Measurements from ENCODE around the gene IFI27L1. TPM values are rescaled to one million over a fixed set of nuclear protein-coding genes. Genes with fewer than 3 reads are reported as not detected.

Gene IFI27L1
- total RNA-seq, 1 experiment from 2014 or later = 14.7 TPM

DNA sequence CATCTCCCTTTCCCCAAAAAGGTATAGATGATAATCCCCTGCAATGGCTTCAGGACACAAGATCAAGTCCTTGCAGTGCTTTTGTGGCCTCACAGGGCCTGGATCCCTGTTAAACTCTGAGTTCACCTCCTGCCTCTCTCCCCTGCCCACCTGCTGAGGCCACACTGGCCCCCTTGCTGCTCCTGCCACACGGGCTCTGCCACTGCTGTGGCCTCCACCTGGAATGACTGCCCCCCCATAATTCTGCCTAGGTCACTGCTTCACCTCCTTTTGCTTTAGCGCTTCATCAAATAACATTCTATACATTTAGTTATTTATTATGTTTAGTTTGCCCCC lies 28.8 kb downstream of the IFI27L1 start:
- DNase-seq (ENCODE audit: low spot score) = no peak
- H3K36me3 ChIP-seq (ENCODE audit: insufficient read depth, low read length, poor library complexity, severe bottlenecking) = no peaks in the 10 kb centered on the region
- H3K27me3 ChIP-seq (replicated peaks; ENCODE audit: insufficient read depth, low read depth, low read length, poor library complexity) = no peaks in the 10 kb centered on the region
- H3K9me3 ChIP-seq (ENCODE audit: low read depth, low read length, poor library complexity, severe bottlenecking) = no peaks in the 10 kb centered on the region
- TF ChIP-seq EZH2 (IDR thresholded peaks at IDR 0.05; ENCODE audit: borderline replicate concordance, low read depth, low read length, poor library complexity, severe bottlenecking) = no peak
- TF ChIP-seq, protein P1, sequence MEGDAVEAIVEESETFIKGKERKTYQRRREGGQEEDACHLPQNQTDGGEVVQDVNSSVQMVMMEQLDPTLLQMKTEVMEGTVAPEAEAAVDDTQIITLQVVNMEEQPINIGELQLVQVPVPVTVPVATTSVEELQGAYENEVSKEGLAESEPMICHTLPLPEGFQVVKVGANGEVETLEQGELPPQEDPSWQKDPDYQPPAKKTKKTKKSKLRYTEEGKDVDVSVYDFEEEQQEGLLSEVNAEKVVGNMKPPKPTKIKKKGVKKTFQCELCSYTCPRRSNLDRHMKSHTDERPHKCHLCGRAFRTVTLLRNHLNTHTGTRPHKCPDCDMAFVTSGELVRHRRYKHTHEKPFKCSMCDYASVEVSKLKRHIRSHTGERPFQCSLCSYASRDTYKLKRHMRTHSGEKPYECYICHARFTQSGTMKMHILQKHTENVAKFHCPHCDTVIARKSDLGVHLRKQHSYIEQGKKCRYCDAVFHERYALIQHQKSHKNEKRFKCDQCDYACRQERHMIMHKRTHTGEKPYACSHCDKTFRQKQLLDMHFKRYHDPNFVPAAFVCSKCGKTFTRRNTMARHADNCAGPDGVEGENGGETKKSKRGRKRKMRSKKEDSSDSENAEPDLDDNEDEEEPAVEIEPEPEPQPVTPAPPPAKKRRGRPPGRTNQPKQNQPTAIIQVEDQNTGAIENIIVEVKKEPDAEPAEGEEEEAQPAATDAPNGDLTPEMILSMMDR (conservative IDR thresholded peaks at IDR 0.05; ENCODE audit: low read depth, low read length) = no peak
- BruUV-seq (replicated peaks) = no TSS peak
- CTCF ChIA-PET = no interaction called here
- POLR2A ChIA-PET (ENCODE audit: low non-redundant PET) = no interaction called here
- H3K4me1 ChIP-seq (ENCODE audit: insufficient read depth, low read length, poor library complexity, severe bottlenecking) = no peaks in the 10 kb centered on the region
- H3K4me3 ChIP-seq (ENCODE audit: low read depth, low read length, poor library complexity, severe bottlenecking) = no peak overlapping the region
- no peak overlapping the region for H3K27ac ChIP-seq (ENCODE audit: low read depth, low read length, poor library complexity, severe bottlenecking)
- intact Hi-C loops (cut with micrococcal nuclease; ENCODE audit: unreplicated experiment) = no loop called here

- intact Hi-C loops (cut with micrococcal nuclease; ENCODE audit: unreplicated experiment) = no loop called here
- Histone ChIP-seq H3K9me3 (ENCODE audit: low read depth, low read length, poor library complexity, severe bottlenecking) (no peaks in the 10 kb centered on the region), H3K4me3 (ENCODE audit: low read depth, low read length, poor library complexity, severe bottlenecking) (no peak within 1 kb of the TSS), H3K27ac (ENCODE audit: low read depth, low read length, poor library complexity, severe bottlenecking) (no peak within 1 kb of the TSS), H3K27me3 (replicated peaks; ENCODE audit: insufficient read depth, low read depth, low read length, poor library complexity) (no peaks in the 10 kb centered on the region), H3K36me3 (ENCODE audit: insufficient read depth, low read length, poor library complexity, severe bottlenecking) (no peaks in the 10 kb centered on the region), H3K4me1 (ENCODE audit: insufficient read depth, low read length, poor library complexity, severe bottlenecking) (no peaks in the 10 kb centered on the region)
- BruUV-seq (replicated peaks) = no TSS peak
- no peak for TF ChIP-seq EZH2 (IDR thresholded peaks at IDR 0.05; ENCODE audit: borderline replicate concordance, low read depth, low read length, poor library complexity, severe bottlenecking)
- TF ChIP-seq, protein P1 (conservative IDR thresholded peaks at IDR 0.05; ENCODE audit: low read depth, low read length) = no peak
- ChIA-PET POLR2A (ENCODE audit: low non-redundant PET) (no interaction called here), CTCF (interaction anchor here (0.6 kb wide), 1 partner anchor 60 kb away, joined by 6 read pairs; no protein-coding TSS in a partner anchor)
- DNase-seq (ENCODE audit: low spot score) = no peak
Measured at GRCh38 chr14:94110552-94111181, 29.6 kb downstream of the IFI27L1 start, which contains the start of gene IFI27. TSS of gene IFI27 (plus strand) at chr14:94110736.

GRCh38 chr14:94111276-94112095 lies 30.4 kb downstream of the IFI27L1 start:
- no peaks in the 10 kb centered on the region for H3K27me3 ChIP-seq (replicated peaks; ENCODE audit: insufficient read depth, low read depth, low read length, poor library complexity)
- H3K36me3 ChIP-seq (ENCODE audit: insufficient read depth, low read length, poor library complexity, severe bottlenecking) = no peaks in the 10 kb centered on the region
- intact Hi-C loops (cut with micrococcal nuclease; ENCODE audit: unreplicated experiment) = no loop called here
- no peak for DNase-seq (ENCODE audit: low spot score)
- no peaks in the 10 kb centered on the region for H3K9me3 ChIP-seq (ENCODE audit: low read depth, low read length, poor library complexity, severe bottlenecking)
- no peaks in the 10 kb centered on the region for H3K4me1 ChIP-seq (ENCODE audit: insufficient read depth, low read length, poor library complexity, severe bottlenecking)
- H3K27ac ChIP-seq (ENCODE audit: low read depth, low read length, poor library complexity, severe bottlenecking) = no peak overlapping the region
- ChIA-PET CTCF (interaction anchor here (0.6 kb wide), 1 partner anchor 61 kb away, joined by 6 read pairs; no protein-coding TSS in a partner anchor), POLR2A (ENCODE audit: low non-redundant PET) (no interaction called here)
- BruUV-seq (replicated peaks) = no TSS peak
- H3K4me3 ChIP-seq (ENCODE audit: low read depth, low read length, poor library complexity, severe bottlenecking) = no peak overlapping the region
- TF ChIP-seq, protein P1 (conservative IDR thresholded peaks at IDR 0.05; ENCODE audit: low read depth, low read length) = no peak
- no peak for TF ChIP-seq EZH2 (IDR thresholded peaks at IDR 0.05; ENCODE audit: borderline replicate concordance, low read depth, low read length, poor library complexity, severe bottlenecking)

Data from A673 (cell line).